Gastrocnemius medialis (tissue), 4 donors: ENCODE data around the gene ITGAE.

Experiments used
- POLR2A ChIP-seq, 2 donors: fragments of 450-650 bp; IDR thresholded peaks; one replicate each; pipeline ENCODE4 v1.6.1; 2017; ENCODE audit warnings: antibody characterized with exemption in 2 of 2, mild to moderate bottlenecking in 2 of 2, moderate library complexity in 2 of 2
- TF ChIP-seq, protein P1 (sequence below), 5 experiments: fragments of 450-650 bp in 3 of 5; fragments of 200-600 bp in 2 of 5; sonication (generic) in 2 of 5; IDR thresholded peaks in 4 of 5; conservative IDR thresholded peaks in 1 of 5; 1 replicate in 4 of 5; 2 replicates in 1 of 5; pipeline ENCODE4 v1.5.1; 2016 to 2019; ENCODE audit warnings: antibody characterized with exemption in 5 of 5, mild to moderate bottlenecking in 3 of 5, moderate library complexity in 3 of 5

DNA sequence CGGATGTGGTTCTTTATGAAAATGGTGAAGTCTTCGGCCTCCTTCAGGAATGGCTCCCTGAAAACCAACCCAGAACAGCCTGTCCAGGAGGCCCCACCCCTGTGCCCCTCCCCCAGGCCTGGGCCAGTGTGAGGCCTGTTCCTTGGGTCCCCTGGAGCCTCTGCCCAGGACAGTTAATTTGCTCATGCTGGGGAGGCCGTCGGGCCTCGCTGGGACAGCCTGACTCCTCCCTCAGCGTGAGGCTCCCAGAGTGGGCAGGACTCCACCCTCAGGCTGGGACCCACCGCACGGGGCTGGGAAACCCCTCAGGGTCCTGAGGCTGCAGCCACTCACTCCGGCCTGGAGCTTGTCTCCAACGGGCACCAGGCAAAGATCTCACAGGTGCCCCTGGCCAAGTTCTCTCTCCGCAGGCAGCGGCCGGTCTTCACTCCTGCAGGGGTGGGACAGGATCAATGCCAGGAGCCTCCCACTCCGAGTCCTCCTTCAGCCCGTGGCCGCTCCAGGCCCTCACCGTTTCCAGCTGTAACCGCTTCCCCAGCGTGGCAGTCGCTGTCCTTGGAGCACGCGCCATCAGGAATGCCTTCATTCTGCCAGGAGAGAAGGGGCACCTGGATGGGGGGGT, 110.8 kb downstream of the ITGAE start:
- TF ChIP-seq, protein P1, sequence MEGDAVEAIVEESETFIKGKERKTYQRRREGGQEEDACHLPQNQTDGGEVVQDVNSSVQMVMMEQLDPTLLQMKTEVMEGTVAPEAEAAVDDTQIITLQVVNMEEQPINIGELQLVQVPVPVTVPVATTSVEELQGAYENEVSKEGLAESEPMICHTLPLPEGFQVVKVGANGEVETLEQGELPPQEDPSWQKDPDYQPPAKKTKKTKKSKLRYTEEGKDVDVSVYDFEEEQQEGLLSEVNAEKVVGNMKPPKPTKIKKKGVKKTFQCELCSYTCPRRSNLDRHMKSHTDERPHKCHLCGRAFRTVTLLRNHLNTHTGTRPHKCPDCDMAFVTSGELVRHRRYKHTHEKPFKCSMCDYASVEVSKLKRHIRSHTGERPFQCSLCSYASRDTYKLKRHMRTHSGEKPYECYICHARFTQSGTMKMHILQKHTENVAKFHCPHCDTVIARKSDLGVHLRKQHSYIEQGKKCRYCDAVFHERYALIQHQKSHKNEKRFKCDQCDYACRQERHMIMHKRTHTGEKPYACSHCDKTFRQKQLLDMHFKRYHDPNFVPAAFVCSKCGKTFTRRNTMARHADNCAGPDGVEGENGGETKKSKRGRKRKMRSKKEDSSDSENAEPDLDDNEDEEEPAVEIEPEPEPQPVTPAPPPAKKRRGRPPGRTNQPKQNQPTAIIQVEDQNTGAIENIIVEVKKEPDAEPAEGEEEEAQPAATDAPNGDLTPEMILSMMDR (IDR thresholded peaks at IDR 0.05 in 4 of 5, conservative IDR thresholded peaks at IDR 0.05 in 1 of 5): no peak
- TF ChIP-seq POLR2A (IDR thresholded peaks at IDR 0.05): no peak
